Kidney (tissue), 14 donors: ENCODE data around the gene KLC1. TPM values are rescaled to one million over a fixed set of nuclear protein-coding genes. Genes with fewer than 3 reads are reported as not detected.

Experiments
- DNase-seq, 5 donors: peaks; one replicate each; pipeline ENCODE4 v3.0.0-alpha.2; 2013 to 2020
- FAIRE-seq: peaks from 2 replicates; lab custom pipeline; 2012; peaks lifted over from hg19 to GRCh38; lab: Jason Lieb, UNC
- H3K27ac ChIP-seq, 2 donors: one replicate each; pipeline ENCODE4 v1.7.0; 2013; ENCODE audit warnings: low read depth in 2 of 2, low read length in 2 of 2, inconsistent platforms in 1 of 2
- H3K27me3 ChIP-seq: one replicate; pipeline ENCODE4 v1.7.1; 2013; ENCODE audit warnings: low read length, inconsistent platforms; ENCODE audit not compliant: control insufficient read depth, insufficient read depth
- H3K36me3 ChIP-seq, 3 donors: one replicate each; pipeline versions ENCODE4 v1.7.0 to v1.7.1; 2013; ENCODE audit warnings: low read length in 3 of 3, control low read depth in 1 of 3, inconsistent platforms in 1 of 3; ENCODE audit not compliant: insufficient read depth in 3 of 3, control insufficient read depth in 2 of 3
- H3K4me1 ChIP-seq, 3 donors: one replicate each; pipeline versions ENCODE4 v1.7.0 to v1.7.1; 2013; ENCODE audit warnings: low read length in 3 of 3, inconsistent platforms in 1 of 3, low read depth in 1 of 3; ENCODE audit not compliant: control insufficient read depth in 2 of 3, insufficient read depth in 2 of 3
- H3K4me3 ChIP-seq, 3 donors: one replicate each; pipeline versions ENCODE4 v1.7.0 to v1.8.1; 2013; ENCODE audit warnings: low read length in 3 of 3, control low read depth in 1 of 3, inconsistent platforms in 1 of 3
- H3K9ac ChIP-seq, 3 donors: one replicate each; pipeline versions ENCODE4 v1.7.0 to v1.7.1; 2013; ENCODE audit warnings: low read length in 3 of 3, control low read depth in 1 of 3, inconsistent platforms in 1 of 3
- H3K9me3 ChIP-seq, 3 donors: one replicate each; pipeline versions ENCODE4 v1.7.0 to v1.7.1; 2013; ENCODE audit warnings: low read length in 3 of 3, control low read depth in 1 of 3, inconsistent platforms in 1 of 3; ENCODE audit not compliant: control insufficient read depth in 2 of 3, insufficient read depth in 1 of 3
- intact Hi-C: fragments of 100-400 bp; cut with DNase I; formaldehyde crosslinking; loops from one replicate; pipeline ENCODE4 v1.11.1; 2022
- polyA plus RNA-seq: library from polyadenylated mRNA; stranded (reverse); fragments of 350-450 nt; fragmentation: Illumina TruSeq; extraction: RNeasy Lipid Tissue Mini Kit (QIAGEN cat#74804); gene quantifications from one replicate; pipeline ENCODE4 v1.2.3, GENCODE V29; 2014; ENCODE audit warnings: low read depth, low replicate concordance; ENCODE audit not compliant: insufficient read depth
- total RNA-seq: library from RNA; stranded (reverse); fragmentation: NEBNext Ultra II Directional; extraction: Animal tissue kit (Norgen Biotek cat#: 25700); gene quantifications from one replicate; pipeline ENCODE4 v1.2.1, GENCODE V29; 2021
- TF ChIP-seq, protein P1 (sequence below): IDR thresholded peaks from 3 replicates; pipeline ENCODE4 v1.5.1; 2012; ENCODE audit warnings: mild to moderate bottlenecking, moderate library complexity, borderline replicate concordance; ENCODE audit not compliant: insufficient read depth; ENCODE audit errors: extremely low read depth
- donor health status: control.
- donor health status: control.
- donor health status: control.
- donor health status: control.
- donor health status: control.
- donor health status: DM: yes; HTN: yes; CAD: no.
- donor health status: Normal renal cell carcinoma (clear cell type).

Gene KLC1
- total and polyA plus RNA-seq, 2 donors from 2014 or later: 49.8 to 152 TPM

DNA sequence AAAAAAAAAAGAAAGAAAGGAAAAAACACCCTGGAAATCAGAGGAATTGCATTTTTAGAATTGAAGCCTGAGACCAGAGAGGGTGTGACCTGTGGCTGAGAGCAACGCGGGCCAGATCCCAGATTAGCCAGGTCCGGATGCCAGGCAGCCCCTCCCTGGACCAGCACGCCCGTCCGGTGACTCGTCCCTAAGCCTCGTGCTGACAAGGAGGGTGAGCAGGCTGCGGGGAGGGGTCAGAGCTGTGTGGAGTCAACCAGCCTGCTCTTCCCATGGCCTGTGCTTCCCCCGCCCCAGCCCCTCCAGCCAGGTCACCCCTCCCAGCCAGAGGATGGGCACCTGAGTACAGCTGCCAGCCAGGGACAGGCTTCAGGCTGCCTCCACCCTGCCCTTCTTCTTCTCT lies 4.2 kb upstream of the KLC1 start:
- H3K36me3 ChIP-seq: no peaks in the 10 kb centered on the region
- TF ChIP-seq, protein P1, sequence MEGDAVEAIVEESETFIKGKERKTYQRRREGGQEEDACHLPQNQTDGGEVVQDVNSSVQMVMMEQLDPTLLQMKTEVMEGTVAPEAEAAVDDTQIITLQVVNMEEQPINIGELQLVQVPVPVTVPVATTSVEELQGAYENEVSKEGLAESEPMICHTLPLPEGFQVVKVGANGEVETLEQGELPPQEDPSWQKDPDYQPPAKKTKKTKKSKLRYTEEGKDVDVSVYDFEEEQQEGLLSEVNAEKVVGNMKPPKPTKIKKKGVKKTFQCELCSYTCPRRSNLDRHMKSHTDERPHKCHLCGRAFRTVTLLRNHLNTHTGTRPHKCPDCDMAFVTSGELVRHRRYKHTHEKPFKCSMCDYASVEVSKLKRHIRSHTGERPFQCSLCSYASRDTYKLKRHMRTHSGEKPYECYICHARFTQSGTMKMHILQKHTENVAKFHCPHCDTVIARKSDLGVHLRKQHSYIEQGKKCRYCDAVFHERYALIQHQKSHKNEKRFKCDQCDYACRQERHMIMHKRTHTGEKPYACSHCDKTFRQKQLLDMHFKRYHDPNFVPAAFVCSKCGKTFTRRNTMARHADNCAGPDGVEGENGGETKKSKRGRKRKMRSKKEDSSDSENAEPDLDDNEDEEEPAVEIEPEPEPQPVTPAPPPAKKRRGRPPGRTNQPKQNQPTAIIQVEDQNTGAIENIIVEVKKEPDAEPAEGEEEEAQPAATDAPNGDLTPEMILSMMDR: no peak
- FAIRE-seq (no peak), DNase-seq (peak in 2 of 5 donors; percentile 27 to 92)
- peaks cover 0 to 17% (median 0%) of the 10 kb centered on the region in 3 donors for H3K4me1 ChIP-seq
- no peak overlapping the region for H3K9ac ChIP-seq
- H3K9me3 ChIP-seq: no peaks in the 10 kb centered on the region
- peak overlapping the region; percentile 29 to 32 for H3K27ac ChIP-seq
- no peaks in the 10 kb centered on the region for H3K27me3 ChIP-seq
- no peak overlapping the region for H3K4me3 ChIP-seq
- intact Hi-C loops: no loop called here

DNA sequence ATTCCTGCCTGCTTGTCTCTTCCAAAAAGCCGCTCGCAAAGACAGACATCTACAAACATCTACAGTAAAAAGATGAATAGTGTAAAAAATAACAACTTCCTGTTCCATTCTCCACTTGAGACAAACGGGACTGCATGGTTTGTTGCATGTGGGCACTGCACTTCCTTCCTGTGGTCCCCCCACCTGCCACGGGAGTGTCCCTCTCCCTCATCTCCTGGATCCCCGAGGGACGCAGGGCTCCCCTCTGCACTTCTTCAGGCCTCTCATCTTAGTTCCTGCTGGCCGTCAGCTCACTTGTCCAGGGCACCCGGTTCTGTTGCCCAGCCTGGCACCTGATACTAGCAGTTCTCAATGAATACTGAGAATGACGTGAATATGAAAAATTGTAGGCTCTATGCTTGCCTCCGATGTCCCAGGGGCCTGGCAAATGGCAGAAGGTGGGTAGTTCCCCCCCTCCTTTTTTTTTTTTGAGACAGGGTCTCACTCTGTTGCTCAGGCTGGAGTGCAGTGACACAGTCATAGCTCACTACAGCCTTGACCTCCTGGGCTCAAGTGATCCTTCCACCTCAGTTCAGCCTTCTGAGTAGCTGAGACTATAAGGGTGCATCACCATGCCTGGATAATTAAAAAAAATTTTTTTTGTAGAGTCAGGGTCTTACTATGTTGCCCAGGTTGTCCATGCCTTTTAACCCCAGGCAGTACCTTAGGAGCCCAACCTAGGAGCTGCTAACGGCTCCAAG lies 3.5 kb upstream of the KLC1 start:
- Histone ChIP-seq H3K9ac (no peak overlapping the region), H3K4me3 (no peak overlapping the region), H3K4me1 (peaks cover 0 to 19% (median 3%) of the 10 kb centered on the region in 3 donors), H3K27ac (peak overlapping the region; percentile 29 to 32), H3K27me3 (no peaks in the 10 kb centered on the region), H3K36me3 (no peaks in the 10 kb centered on the region), H3K9me3 (no peaks in the 10 kb centered on the region)
- TF ChIP-seq, protein P1: no peak
- no peak for FAIRE-seq
- intact Hi-C loops: no loop called here
- no peak for DNase-seq

DNA sequence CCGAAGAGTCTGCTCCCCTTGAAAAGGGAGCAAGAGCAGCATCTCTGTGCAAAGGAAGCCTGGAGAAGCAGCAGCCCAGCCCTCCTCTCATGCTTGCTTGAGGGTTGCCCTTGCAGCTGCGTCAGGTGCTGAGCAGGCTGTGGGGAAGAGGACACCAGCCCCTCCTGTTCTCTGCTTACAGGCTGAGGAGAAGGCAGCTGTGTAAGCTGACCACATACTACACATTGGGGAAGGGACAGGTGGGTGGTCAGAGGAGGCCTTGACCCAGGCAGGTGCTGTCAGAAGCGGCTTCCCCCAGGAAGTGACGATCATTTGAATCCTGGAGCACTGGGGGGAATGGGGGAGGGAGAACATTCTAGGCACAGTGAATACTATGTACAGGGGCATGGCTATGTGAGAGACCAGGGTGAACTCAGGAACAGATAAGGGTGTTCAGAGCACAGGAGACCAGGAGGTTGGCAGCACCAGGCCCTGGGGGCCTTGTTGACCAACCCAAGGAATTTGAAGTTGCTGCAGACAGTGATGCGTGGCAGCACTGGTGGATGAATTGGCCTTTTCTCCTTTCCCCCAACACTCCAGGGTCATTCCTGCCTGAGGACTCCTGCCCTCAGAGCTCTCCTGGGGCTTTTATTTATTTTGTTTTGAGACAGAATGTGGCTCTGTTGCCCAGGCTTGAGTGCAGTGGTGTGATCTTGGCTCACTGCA lies 2.7 kb upstream of the KLC1 start:
- DNase-seq (peak in 1 of 5 donors; percentile 37), FAIRE-seq (no peak)
- Histone ChIP-seq H3K4me3 (no peak overlapping the region), H3K27ac (no peak overlapping the region), H3K27me3 (no peaks in the 10 kb centered on the region), H3K9ac (no peak overlapping the region), H3K9me3 (no peaks in the 10 kb centered on the region), H3K36me3 (no peaks in the 10 kb centered on the region), H3K4me1 (peaks cover 0 to 22% (median 7%) of the 10 kb centered on the region in 3 donors)
- intact Hi-C loops: no loop called here
- TF ChIP-seq, protein P1: no peak
